Stomach (tissue), 9 donors: ENCODE results near the gene CD68. TPM values are rescaled to one million over a fixed set of nuclear protein-coding genes. Genes with fewer than 3 reads are reported as not detected.

Source experiments
- DNase-seq, 2 donors: peaks; one replicate each; pipeline versions ENCODE4 v3.0.0 to v3.0.0-alpha.2; 2013 to 2019
- H3K27ac ChIP-seq, 5 donors: fragments of 200-600 bp in 4 of 5; sonication (generic) in 4 of 5; one replicate each; pipeline ENCODE4 v1.5.1; 2013 to 2019; ENCODE audit warnings: mild to moderate bottlenecking in 1 of 5, moderate library complexity in 1 of 5
- H3K27me3 ChIP-seq, 3 donors: fragments of 200-600 bp; sonication (generic); one replicate each; pipeline ENCODE4 v1.5.1; 2017 to 2019; ENCODE audit warnings: mixed run types in 1 of 3
- H3K36me3 ChIP-seq, 4 donors: fragments of 200-600 bp; sonication (generic); 1 replicate in 3 of 4; 2 replicates in 1 of 4; pipeline ENCODE4 v1.5.1; 2016 to 2019
- H3K4me1 ChIP-seq, 4 donors: fragments of 200-600 bp; sonication (generic); one replicate each; pipeline ENCODE4 v1.5.1; 2016 to 2019
- H3K4me3 ChIP-seq, 4 donors: fragments of 200-600 bp; sonication (generic) in 3 of 4; one replicate each; pipeline ENCODE4 v1.5.1; 2016 to 2019; ENCODE audit warnings: mild to moderate bottlenecking in 1 of 4
- H3K9me3 ChIP-seq, 4 donors: fragments of 200-600 bp; sonication (generic); one replicate each; pipeline ENCODE4 v1.5.1; 2016 to 2019
- CTCF ChIP-seq, 7 experiments: fragments of 450-650 bp in 4 of 7; fragments of 200-600 bp in 3 of 7; sonication (generic) in 3 of 7; IDR thresholded peaks; one replicate each; pipeline ENCODE4 v1.5.1; 2016 to 2019; ENCODE audit warnings: antibody characterized with exemption in 7 of 7, control low read depth in 2 of 7, mild to moderate bottlenecking in 1 of 7
- EP300 ChIP-seq: sonication (generic); formaldehyde crosslinking; IDR thresholded peaks from one replicate; pipeline ENCODE4 v1.6.1; 2017; ENCODE audit warnings: antibody characterized with exemption
- POLR2A ChIP-seq, 4 donors: fragments of 450-650 bp; IDR thresholded peaks; one replicate each; pipeline ENCODE4 v1.6.1; 2016; ENCODE audit warnings: antibody characterized with exemption in 4 of 4, control low read depth in 2 of 4, mild to moderate bottlenecking in 1 of 4, moderate library complexity in 1 of 4
- POLR2AphosphoS5 ChIP-seq, 3 donors: sonication (generic); formaldehyde crosslinking; IDR thresholded peaks; one replicate each; pipeline ENCODE4 v1.6.1; 2016; ENCODE audit warnings: antibody characterized with exemption in 3 of 3
- WGBS, 5 donors: extraction: QIAGEN DNeasy Blood & Tissue Kit in 3 of 5; methylation state at CpG; one replicate each; pipeline versions ENCODE4 v1.1.5 to v1.1.7; 2013 to 2018; 5-methylcytosine and 5-hydroxymethylcytosine counted together
- intact Hi-C: fragments of 100-400 bp; cut with DNase I; formaldehyde crosslinking; loops from one replicate; pipeline ENCODE4 v1.15.1; 2023; ENCODE audit warnings: low total_unique reads
- polyA plus RNA-seq, 3 donors: library from polyadenylated mRNA; stranded (reverse); fragments of 200-250 nt; gene quantifications; one replicate each; pipeline ENCODE4 v1.2.3, GENCODE V29; 2013
- total RNA-seq, 5 donors: library from RNA; depleted of rRNA; stranded (reverse); fragments of >200 nt; gene quantifications; one replicate each; pipeline versions ENCODE4 v1.1.0 to v1.2.3, GENCODE V29; 2014 to 2016
- donor health status: healthy with polysubstance abuse.
- donor health status: Bipolar disorder and iron deficiency.
- donor health status: healthy.

CD68 gene
- total and polyA plus RNA-seq, 8 donors = 11.1 to 39.6 (median 14.8) TPM

- Histone ChIP-seq H3K27ac (peak overlapping the region in 3 of 5 donors; percentile 87 to 95 (median 94)), H3K9me3 (no peaks in the 10 kb centered on the region), H3K4me1 (peaks cover 62 to 88% (median 80%) of the 10 kb centered on the region in 4 donors), H3K27me3 (no peaks in the 10 kb centered on the region), H3K36me3 (peaks cover 51 to 63% (median 56%) of the 10 kb centered on the region in 4 donors), H3K4me3 (peak overlapping the region in 1 of 4 donors; percentile 94)
- WGBS, 5 donors = 67 to 70% (median 67%) methylated on average over 17 of the region's 17 CpGs
- intact Hi-C loops = no loop called here
- no peak for TF ChIP-seq POLR2A (IDR thresholded peaks at IDR 0.05)
- TF ChIP-seq CTCF (IDR thresholded peaks at IDR 0.05) = no peak
- no peak for TF ChIP-seq POLR2AphosphoS5 (IDR thresholded peaks at IDR 0.05)
- no peak for TF ChIP-seq EP300
- DNase-seq = no peak
These were observed 1.9 kb upstream of the CD68 start for GRCh38 chr17:7577327-7578199.

GRCh38 chr17:7579834-7580603 is 581 bp downstream of the CD68 start:
- Histone ChIP-seq H3K27ac (peak overlapping the region; percentile 85 to 95 (median 89)), H3K4me3 (peak overlapping the region; percentile 18 to 66 (median 42)), H3K9me3 (no peaks in the 10 kb centered on the region), H3K36me3 (peaks cover 40 to 50% (median 45%) of the 10 kb centered on the region in 4 donors), H3K4me1 (peaks cover 68 to 92% (median 85%) of the 10 kb centered on the region in 4 donors), H3K27me3 (no peaks in the 10 kb centered on the region)
- no peak for DNase-seq
- intact Hi-C loops = no loop called here
- WGBS, 5 donors = 53 to 71% (median 64%) methylated on average over 12 of the region's 12 CpGs
- TF ChIP-seq CTCF (IDR thresholded peaks at IDR 0.05) (no peak), POLR2A (IDR thresholded peaks at IDR 0.05) (no peak), POLR2AphosphoS5 (IDR thresholded peaks at IDR 0.05) (no peak), EP300 (no peak)

GRCh38 chr17:7580604-7581575 is 1.5 kb downstream of the CD68 start:
- DNase-seq = no peak
- H3K4me3 ChIP-seq = peak overlapping the region; percentile 6 to 66 (median 42)
- H3K27me3 ChIP-seq = no peaks in the 10 kb centered on the region
- H3K27ac ChIP-seq = peak overlapping the region; percentile 87 to 95 (median 90)
- TF ChIP-seq POLR2AphosphoS5 (IDR thresholded peaks at IDR 0.05) = no peak
- TF ChIP-seq CTCF (IDR thresholded peaks at IDR 0.05) = no peak
- no peak for TF ChIP-seq EP300
- TF ChIP-seq POLR2A (IDR thresholded peaks at IDR 0.05) = no peak
- H3K9me3 ChIP-seq = no peaks in the 10 kb centered on the region
- H3K36me3 ChIP-seq = peaks cover 31 to 43% (median 36%) of the 10 kb centered on the region in 4 donors
- intact Hi-C loops = no loop called here
- peaks cover 60 to 92% (median 85%) of the 10 kb centered on the region in 4 donors for H3K4me1 ChIP-seq
- 79 to 85% (median 81%) methylated on average over 23 of the region's 23 CpGs for WGBS, 5 donors
